Measurements from ENCODE around the gene WDR3.
A peak's percentile ranks its signal among the peaks of the same experiment; 100 is the strongest.

GRCh38 chr1:117895482-117896114 is 33.9 kb upstream of the WDR3 start:
- TF ChIP-seq, protein P1, sequence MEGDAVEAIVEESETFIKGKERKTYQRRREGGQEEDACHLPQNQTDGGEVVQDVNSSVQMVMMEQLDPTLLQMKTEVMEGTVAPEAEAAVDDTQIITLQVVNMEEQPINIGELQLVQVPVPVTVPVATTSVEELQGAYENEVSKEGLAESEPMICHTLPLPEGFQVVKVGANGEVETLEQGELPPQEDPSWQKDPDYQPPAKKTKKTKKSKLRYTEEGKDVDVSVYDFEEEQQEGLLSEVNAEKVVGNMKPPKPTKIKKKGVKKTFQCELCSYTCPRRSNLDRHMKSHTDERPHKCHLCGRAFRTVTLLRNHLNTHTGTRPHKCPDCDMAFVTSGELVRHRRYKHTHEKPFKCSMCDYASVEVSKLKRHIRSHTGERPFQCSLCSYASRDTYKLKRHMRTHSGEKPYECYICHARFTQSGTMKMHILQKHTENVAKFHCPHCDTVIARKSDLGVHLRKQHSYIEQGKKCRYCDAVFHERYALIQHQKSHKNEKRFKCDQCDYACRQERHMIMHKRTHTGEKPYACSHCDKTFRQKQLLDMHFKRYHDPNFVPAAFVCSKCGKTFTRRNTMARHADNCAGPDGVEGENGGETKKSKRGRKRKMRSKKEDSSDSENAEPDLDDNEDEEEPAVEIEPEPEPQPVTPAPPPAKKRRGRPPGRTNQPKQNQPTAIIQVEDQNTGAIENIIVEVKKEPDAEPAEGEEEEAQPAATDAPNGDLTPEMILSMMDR (IDR thresholded peaks at IDR 0.05; ENCODE audit: poor library complexity, severe bottlenecking) = peak; percentile 83
- TF ChIP-seq MXI1 (conservative IDR thresholded peaks at IDR 0.05; ENCODE audit: poor library complexity, severe bottlenecking) = no peak
- TF ChIP-seq EP300 (conservative IDR thresholded peaks at IDR 0.05; ENCODE audit: poor library complexity, severe bottlenecking) = no peak
- TF ChIP-seq, protein P2, sequence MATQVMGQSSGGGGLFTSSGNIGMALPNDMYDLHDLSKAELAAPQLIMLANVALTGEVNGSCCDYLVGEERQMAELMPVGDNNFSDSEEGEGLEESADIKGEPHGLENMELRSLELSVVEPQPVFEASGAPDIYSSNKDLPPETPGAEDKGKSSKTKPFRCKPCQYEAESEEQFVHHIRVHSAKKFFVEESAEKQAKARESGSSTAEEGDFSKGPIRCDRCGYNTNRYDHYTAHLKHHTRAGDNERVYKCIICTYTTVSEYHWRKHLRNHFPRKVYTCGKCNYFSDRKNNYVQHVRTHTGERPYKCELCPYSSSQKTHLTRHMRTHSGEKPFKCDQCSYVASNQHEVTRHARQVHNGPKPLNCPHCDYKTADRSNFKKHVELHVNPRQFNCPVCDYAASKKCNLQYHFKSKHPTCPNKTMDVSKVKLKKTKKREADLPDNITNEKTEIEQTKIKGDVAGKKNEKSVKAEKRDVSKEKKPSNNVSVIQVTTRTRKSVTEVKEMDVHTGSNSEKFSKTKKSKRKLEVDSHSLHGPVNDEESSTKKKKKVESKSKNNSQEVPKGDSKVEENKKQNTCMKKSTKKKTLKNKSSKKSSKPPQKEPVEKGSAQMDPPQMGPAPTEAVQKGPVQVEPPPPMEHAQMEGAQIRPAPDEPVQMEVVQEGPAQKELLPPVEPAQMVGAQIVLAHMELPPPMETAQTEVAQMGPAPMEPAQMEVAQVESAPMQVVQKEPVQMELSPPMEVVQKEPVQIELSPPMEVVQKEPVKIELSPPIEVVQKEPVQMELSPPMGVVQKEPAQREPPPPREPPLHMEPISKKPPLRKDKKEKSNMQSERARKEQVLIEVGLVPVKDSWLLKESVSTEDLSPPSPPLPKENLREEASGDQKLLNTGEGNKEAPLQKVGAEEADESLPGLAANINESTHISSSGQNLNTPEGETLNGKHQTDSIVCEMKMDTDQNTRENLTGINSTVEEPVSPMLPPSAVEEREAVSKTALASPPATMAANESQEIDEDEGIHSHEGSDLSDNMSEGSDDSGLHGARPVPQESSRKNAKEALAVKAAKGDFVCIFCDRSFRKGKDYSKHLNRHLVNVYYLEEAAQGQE (IDR thresholded peaks at IDR 0.05; ENCODE audit: borderline replicate concordance) = no peak
- TF ChIP-seq SMC3 (conservative IDR thresholded peaks at IDR 0.05; ENCODE audit: poor library complexity) = peak; percentile 83

Measured in neural cell (in vitro differentiated cells).